Adrenal gland (tissue), 5 donors: Measurements from ENCODE around the gene NAA50.
A peak's percentile ranks its signal among the peaks of the same experiment; 100 is the strongest.

Experiments used
- POLR2A ChIP-seq, 2 donors: fragments of 450-650 bp; IDR thresholded peaks; one replicate each; pipeline ENCODE4 v1.6.1; 2017; ENCODE audit warnings: antibody characterized with exemption in 2 of 2, mild to moderate bottlenecking in 2 of 2, moderate library complexity in 1 of 2
- TF ChIP-seq, protein P1 (sequence below), 6 experiments: fragments of 450-650 bp in 4 of 6; fragments of 200-600 bp in 2 of 6; sonication (generic) in 1 of 6; IDR thresholded peaks; 1 replicate in 5 of 6; 2 replicates in 1 of 6; pipeline versions ENCODE4 v1.5.1 to v1.8.0; 2016 to 2021; ENCODE audit warnings: antibody characterized with exemption in 6 of 6, mild to moderate bottlenecking in 2 of 6, moderate library complexity in 1 of 6
- donor health status: DM: no; HTN: no; CAD: no.

DNA sequence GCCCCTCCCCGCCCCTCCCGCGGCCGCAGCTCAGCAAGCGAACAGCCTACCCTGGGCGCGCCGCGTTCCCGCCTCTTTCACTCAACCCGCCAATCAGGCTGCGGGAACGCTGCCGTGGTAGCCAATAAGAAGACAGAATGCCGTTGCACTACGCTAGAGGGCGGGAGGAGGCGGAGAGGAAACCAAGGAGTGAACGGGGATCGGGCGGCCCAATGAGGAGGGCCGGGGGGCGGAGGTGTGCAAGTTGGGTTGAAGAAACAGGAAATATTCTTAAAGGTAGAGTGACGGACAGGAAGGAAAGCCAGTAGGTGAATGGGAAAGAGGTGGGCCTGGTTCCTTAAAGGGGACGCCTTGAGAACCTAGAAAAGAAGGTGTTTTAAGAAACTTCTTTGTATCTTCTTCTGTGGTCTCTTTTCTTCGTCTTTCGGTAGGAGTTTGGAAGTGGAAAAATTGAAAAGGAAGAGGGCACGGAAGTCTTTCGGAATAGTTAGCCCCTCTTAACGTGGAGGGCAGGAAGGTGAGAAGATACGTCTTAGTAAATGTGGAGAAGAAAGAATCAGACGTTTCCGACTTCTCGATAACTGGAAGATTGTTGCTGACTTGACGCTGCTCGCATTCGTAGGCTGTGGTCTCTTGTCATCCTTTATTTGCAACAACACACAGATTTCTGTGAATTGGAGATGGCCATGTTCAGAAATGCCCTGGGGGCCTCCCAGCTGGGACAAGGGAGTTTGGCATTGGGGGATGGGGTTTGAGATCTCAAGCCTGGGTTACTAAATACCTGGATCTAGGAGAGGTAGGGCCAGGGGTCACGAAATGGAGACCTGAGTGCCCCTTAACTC is 49.2 kb downstream of the NAA50 start:
- TF ChIP-seq, protein P1, sequence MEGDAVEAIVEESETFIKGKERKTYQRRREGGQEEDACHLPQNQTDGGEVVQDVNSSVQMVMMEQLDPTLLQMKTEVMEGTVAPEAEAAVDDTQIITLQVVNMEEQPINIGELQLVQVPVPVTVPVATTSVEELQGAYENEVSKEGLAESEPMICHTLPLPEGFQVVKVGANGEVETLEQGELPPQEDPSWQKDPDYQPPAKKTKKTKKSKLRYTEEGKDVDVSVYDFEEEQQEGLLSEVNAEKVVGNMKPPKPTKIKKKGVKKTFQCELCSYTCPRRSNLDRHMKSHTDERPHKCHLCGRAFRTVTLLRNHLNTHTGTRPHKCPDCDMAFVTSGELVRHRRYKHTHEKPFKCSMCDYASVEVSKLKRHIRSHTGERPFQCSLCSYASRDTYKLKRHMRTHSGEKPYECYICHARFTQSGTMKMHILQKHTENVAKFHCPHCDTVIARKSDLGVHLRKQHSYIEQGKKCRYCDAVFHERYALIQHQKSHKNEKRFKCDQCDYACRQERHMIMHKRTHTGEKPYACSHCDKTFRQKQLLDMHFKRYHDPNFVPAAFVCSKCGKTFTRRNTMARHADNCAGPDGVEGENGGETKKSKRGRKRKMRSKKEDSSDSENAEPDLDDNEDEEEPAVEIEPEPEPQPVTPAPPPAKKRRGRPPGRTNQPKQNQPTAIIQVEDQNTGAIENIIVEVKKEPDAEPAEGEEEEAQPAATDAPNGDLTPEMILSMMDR (IDR thresholded peaks at IDR 0.05): peak in 4 of 6 experiments; percentile 8 to 41 (median 34)
- TF ChIP-seq POLR2A (IDR thresholded peaks at IDR 0.05): no peak
